HCT116 (cell line): ENCODE results near the gene MYLK4. TPM values are rescaled to one million over a fixed set of nuclear protein-coding genes. Genes with fewer than 3 reads are reported as not detected.

Experiments
- ATAC-seq: fragments of 200-7000 bp; cut with Tn5 transposase; 2 replicates; pipeline ENCODE4 v1.9.1; 2020; ENCODE audit warnings: mild to moderate bottlenecking, moderate library complexity
- BruUV-seq: library from RNA; stranded (reverse); fragments of 400-500 nt; replicated peaks from 2 replicates; lab custom pipeline; 2021; lab: Mats Ljungman, UMichigan
- CTCF ChIA-PET: fragments of 300-600 bp; sonication (Branson Sonifier 250); formaldehyde crosslinking; loops from one replicate; lab custom pipeline; 2021; ENCODE audit warnings: antibody characterized with exemption; lab: Charles Lee
- POLR2A ChIA-PET: fragments of 300-600, 350-600 bp; sonication (Branson Sonifier 250); formaldehyde crosslinking; loops from one replicate; lab custom pipeline; 2021; ENCODE audit warnings: antibody characterized with exemption; lab: Charles Lee
- RAD21 ChIA-PET, 2 experiments: fragments of 300-600 bp; sonication (Branson Sonifier 250); formaldehyde crosslinking; loops; one replicate each; lab custom pipeline; 2023; ENCODE audit warnings: low total read pairs in 2 of 2; ENCODE audit not compliant: uncharacterized antibody in 2 of 2, unreplicated experiment in 2 of 2, low non-redundant PET in 1 of 2; lab: Charles Lee
- DNase-seq: peaks from one replicate; pipeline ENCODE4 v3.0.0-alpha.2; 2010; ENCODE audit warnings: low read depth, low spot score
- H2AFZ ChIP-seq: fragments of 200-600 bp; shearing (Covaris generic), sonication (generic); 2 replicates; pipeline ENCODE4 v1.6.1; 2017; ENCODE audit warnings: low read depth, mixed run types, mixed read lengths, antibody characterized with exemption, low read length; ENCODE audit not compliant: poor library complexity, severe bottlenecking
- H3K27ac ChIP-seq: 2 replicates; pipeline ENCODE4 v1.5.1; 2012; ENCODE audit warnings: low read depth, low read length
- H3K27me3 ChIP-seq: fragments of 200-600 bp; sonication (generic); 2 replicates; pipeline ENCODE4 v1.6.1; 2016; ENCODE audit warnings: mixed run types, low read length, mixed read lengths; ENCODE audit not compliant: insufficient read depth
- H3K36me3 ChIP-seq, 2 experiments: fragments of 200-500 bp in 1 of 2; fragments of 200-600 bp in 1 of 2; sonication (Bioruptor generic) in 1 of 2; sonication (generic) in 1 of 2; 2 replicates each; pipeline versions ENCODE4 v1.5.1 to v1.6.1; 2014 to 2016; ENCODE audit warnings: low read length in 2 of 2, inconsistent platforms in 1 of 2, mixed read lengths in 1 of 2, mixed run types in 1 of 2; ENCODE audit not compliant: insufficient read depth in 2 of 2, control insufficient read depth in 1 of 2
- H3K4me1 ChIP-seq, 2 experiments: fragments of 200-600 bp in 1 of 2; sonication (generic) in 1 of 2; 2 replicates each; pipeline versions ENCODE4 v1.5.1 to v1.6.1; 2012 to 2017; ENCODE audit warnings: low read length in 2 of 2, inconsistent platforms in 1 of 2, mild to moderate bottlenecking in 1 of 2, mixed read lengths in 1 of 2, mixed run types in 1 of 2, moderate library complexity in 1 of 2; ENCODE audit not compliant: insufficient read depth in 2 of 2, control insufficient read depth in 1 of 2
- H3K4me2 ChIP-seq: fragments of 200-600 bp; sonication (generic); 2 replicates; pipeline ENCODE4 v1.6.1; 2017; ENCODE audit warnings: mixed run types, low read length, mixed read lengths
- H3K4me3 ChIP-seq, 2 experiments: fragments of 200-600 bp in 1 of 2; sonication (generic) in 1 of 2; replicated peaks in 1 of 2; 2 replicates each; pipeline ENCODE4 v1.5.1; 2011 to 2016; ENCODE audit warnings: low read length in 2 of 2, control low read depth in 1 of 2, low read depth in 1 of 2, mild to moderate bottlenecking in 1 of 2, mixed read lengths in 1 of 2, mixed run types in 1 of 2
- H3K79me2 ChIP-seq: fragments of 200-600 bp; sonication (generic); 2 replicates; pipeline ENCODE4 v1.6.1; 2017; ENCODE audit warnings: mild to moderate bottlenecking, mixed run types, low read length, moderate library complexity, mixed read lengths; ENCODE audit not compliant: insufficient read depth
- H3K9ac ChIP-seq: fragments of 200-600 bp; sonication (generic); 2 replicates; pipeline ENCODE4 v1.6.1; 2016; ENCODE audit warnings: low read length, mixed read lengths
- H3K9me2 ChIP-seq: fragments of 200-600 bp; sonication (generic), shearing (Covaris generic); 2 replicates; pipeline ENCODE4 v1.6.1; 2017; ENCODE audit warnings: mixed run types, mild to moderate bottlenecking, moderate library complexity; ENCODE audit not compliant: insufficient read depth
- H3K9me3 ChIP-seq, 2 experiments: fragments of 200-500 bp in 1 of 2; fragments of 200-600 bp in 1 of 2; sonication (Bioruptor generic) in 1 of 2; sonication (generic) in 1 of 2; 2 replicates each; pipeline ENCODE4 v1.6.1; 2014 to 2017; ENCODE audit warnings: low read length in 2 of 2, mixed read lengths in 2 of 2, inconsistent platforms in 1 of 2, low read depth in 1 of 2, mild to moderate bottlenecking in 1 of 2, mixed run types in 1 of 2, moderate library complexity in 1 of 2; ENCODE audit not compliant: control insufficient read depth in 1 of 2, insufficient read depth in 1 of 2
- H4K20me1 ChIP-seq: fragments of 200-600 bp; sonication (generic), shearing (Covaris generic); 2 replicates; pipeline ENCODE4 v1.6.1; 2017; ENCODE audit warnings: mixed run types, mild to moderate bottlenecking, moderate library complexity; ENCODE audit not compliant: insufficient read depth
- CBX3 ChIP-seq: IDR thresholded peaks from 2 replicates; pipeline ENCODE4 v1.6.1; 2012; ENCODE audit warnings: low read depth
- CEBPB ChIP-seq: IDR thresholded peaks from 2 replicates; pipeline ENCODE4 v1.6.1; 2012; ENCODE audit warnings: low read depth
- CTCF ChIP-seq, 3 experiments: fragments of 200-600 bp in 1 of 3; sonication (generic) in 1 of 3; IDR thresholded peaks in 2 of 3; conservative IDR thresholded peaks in 1 of 3; 2 replicates each; pipeline ENCODE4 v1.5.1; 2012 to 2017; ENCODE audit warnings: low read depth in 2 of 3, low read length in 2 of 3, antibody characterized with exemption in 1 of 3, borderline replicate concordance in 1 of 3, control low read depth in 1 of 3, mild to moderate bottlenecking in 1 of 3, mixed read lengths in 1 of 3, mixed run types in 1 of 3, moderate library complexity in 1 of 3; ENCODE audit not compliant: insufficient read depth in 1 of 3
- ELF1 ChIP-seq: IDR thresholded peaks from 2 replicates; pipeline ENCODE4 v1.6.1; 2012; ENCODE audit warnings: low read depth, borderline replicate concordance
- FOSL1 ChIP-seq: IDR thresholded peaks from 2 replicates; pipeline ENCODE4 v1.6.1; 2012; ENCODE audit warnings: low read depth
- MAX ChIP-seq: IDR thresholded peaks from 2 replicates; pipeline ENCODE4 v1.6.1; 2012
- POLR2AphosphoS5 ChIP-seq: IDR thresholded peaks from 2 replicates; pipeline ENCODE4 v1.6.1; 2011; ENCODE audit warnings: mild to moderate bottlenecking, low read depth, low read length, moderate library complexity
- REST ChIP-seq: IDR thresholded peaks from 2 replicates; pipeline ENCODE4 v1.6.1; 2012; ENCODE audit warnings: low read depth
- SIN3A ChIP-seq: IDR thresholded peaks from 2 replicates; pipeline ENCODE4 v1.6.1; 2012; ENCODE audit warnings: low read depth
- SRF ChIP-seq: IDR thresholded peaks from 2 replicates; pipeline ENCODE4 v1.6.1; 2012; ENCODE audit warnings: low read depth
- YY1 ChIP-seq: IDR thresholded peaks from 2 replicates; pipeline ENCODE4 v1.6.1; 2011; ENCODE audit warnings: low read length, low read depth, moderate library complexity, mild to moderate bottlenecking; ENCODE audit not compliant: insufficient replicate concordance; ENCODE audit errors: extremely low read depth
- ZFX ChIP-seq: fragments of 450-650 bp; IDR thresholded peaks from 2 replicates; pipeline ENCODE4 v1.6.1; 2017
- intact Hi-C: fragments of 100-400 bp; cut with micrococcal nuclease; formaldehyde crosslinking; loops from 2 replicates; pipeline ENCODE4 v1.10.0; 2022
- total RNA-seq: library from RNA; stranded (reverse); gene quantifications from one replicate; pipeline ENCODE4 v1.2.1, GENCODE V29; 2021; ENCODE audit not compliant: unreplicated experiment

MYLK4 gene
- total RNA-seq, 1 experiment from 2014 or later, result 0.27 TPM

- H3K4me3 ChIP-seq, result no peak overlapping the region
- ChIA-PET POLR2A (no interaction called here), CTCF (no interaction called here), RAD21 (no interaction called here)
- no peak overlapping the region for H3K27ac ChIP-seq
- H3K9me3 ChIP-seq, result no peaks in the 10 kb centered on the region
- no peaks in the 10 kb centered on the region for H3K9me2 ChIP-seq
- no peaks in the 10 kb centered on the region for H3K36me3 ChIP-seq
- H3K4me1 ChIP-seq, result peaks cover 0 to 8% of the 10 kb centered on the region in 2 experiments; a peak in 2 of 4 replicates
- TF ChIP-seq POLR2AphosphoS5 (no peak), REST (no peak), CTCF (IDR thresholded peaks at IDR 0.05 in 2 of 3, conservative IDR thresholded peaks at IDR 0.05 in 1 of 3; ENCODE audit: borderline replicate concordance in 1 of 3, insufficient read depth in 1 of 3, low read depth in 2 of 3, low read length in 2 of 3) (no peak), ZFX (no peak), SRF (no peak), MAX (no peak), YY1 (no peak), ELF1 (no peak), FOSL1 (no peak), SIN3A (no peak), CBX3 (no peak), CEBPB (no peak)
- no peak overlapping the region for H3K9ac ChIP-seq
- BruUV-seq, result no TSS peak
- ATAC-seq (no peak), DNase-seq (no peak)
- H3K79me2 ChIP-seq, result no peaks in the 10 kb centered on the region
- no peaks in the 10 kb centered on the region for H3K27me3 ChIP-seq
- H4K20me1 ChIP-seq, result no peaks in the 10 kb centered on the region
- intact Hi-C loops, result no loop called here
- no peak overlapping the region for H3K4me2 ChIP-seq
- no peak overlapping the region for H2AFZ ChIP-seq
Measured at GRCh38 chr6:2715737-2716136, 35.0 kb downstream of the MYLK4 start.
